ENCODE measurements around the gene EVL. TPM values are rescaled to one million over a fixed set of nuclear protein-coding genes. Genes with fewer than 3 reads are reported as not detected.

Gene EVL
- total and polyA plus RNA-seq, 10 of the 15 experiments (the other 5 are each of a cell fraction or from before 2014, with no cell fraction given): 11.9 to 341 (median 89.8) TPM

GRCh38 chr14:100144645-100144995, 79.4 kb downstream of the EVL start:
- no peaks in the 10 kb centered on the region for H3K4me1 ChIP-seq (ENCODE audit: control insufficient read depth, insufficient read depth, low read length)
- no peak for FAIRE-seq
- intact Hi-C loops (cut with micrococcal nuclease; ENCODE audit: unreplicated experiment) (no loop called here), in situ Hi-C loops (cut with MboI) (no loop called here)
- POLR2A ChIA-PET: no interaction called here
- no peaks in the 10 kb centered on the region for H4K20me1 ChIP-seq (ENCODE audit: control insufficient read depth, insufficient read depth)
- no peaks in the 10 kb centered on the region for H3K27me3 ChIP-seq (replicated peaks in 1 of 2; ENCODE audit: control insufficient read depth in 2 of 2, insufficient read depth in 2 of 2, low read length in 1 of 2)
- no peak for TF ChIP-seq HSF1 (IDR thresholded peaks at IDR 0.05; ENCODE audit: low read depth, low read length)
- TF ChIP-seq IKZF2 (IDR thresholded peaks at IDR 0.05): no peak
- no peak for TF ChIP-seq MXI1 (IDR thresholded peaks at IDR 0.05; ENCODE audit: low read depth, low read length)
- TF ChIP-seq JUNB (IDR thresholded peaks at IDR 0.05): no peak
- no peak for TF ChIP-seq IRF4 (IDR thresholded peaks at IDR 0.05; ENCODE audit: low read depth, low read length)
- TF ChIP-seq CHD2 (IDR thresholded peaks at IDR 0.05; ENCODE audit: borderline replicate concordance, low read depth, low read length): no peak
- TF ChIP-seq BRCA1 (IDR thresholded peaks at IDR 0.05; ENCODE audit: low read depth, low read length): no peak
- H3K27ac ChIP-seq (ENCODE audit: control insufficient read depth, insufficient read depth): no peak overlapping the region
- CTCF ChIA-PET: no interaction called here
- RAD21 ChIA-PET (ENCODE audit: unreplicated experiment): no interaction called here
- no TSS peak for BruUV-seq (replicated peaks)
- H3K4me2 ChIP-seq (ENCODE audit: control insufficient read depth, insufficient read depth): no peak overlapping the region
- peaks cover 2 to 3% of the 10 kb centered on the region in 2 experiments; a peak in 2 of 4 replicates for H3K36me3 ChIP-seq (ENCODE audit: control insufficient read depth in 2 of 2, insufficient read depth in 2 of 2, low read length in 1 of 2)
- no peak overlapping the region for H3K9ac ChIP-seq (ENCODE audit: control insufficient read depth, insufficient read depth, low read length)
- SMC1A ChIA-PET (ENCODE audit: uncharacterized antibody, unreplicated experiment): no interaction called here
- no peak overlapping the region for H3K4me3 ChIP-seq
- DNase-seq (ENCODE audit: low read depth, low spot score): no peak
- no peaks in the 10 kb centered on the region for H3K79me2 ChIP-seq (ENCODE audit: control insufficient read depth, insufficient read depth, low read length)
- H3K9me3 ChIP-seq (replicated peaks; ENCODE audit: control insufficient read depth, insufficient read depth, low read length): no peaks in the 10 kb centered on the region
- ATAC-seq: no peak
- 80% methylated on average over 4 of the region's 4 CpGs for WGBS (ENCODE audit: insufficient coverage, insufficient replicate concordance, low lambda C conversion rate, missing lambda C conversion rate)
- H2AFZ ChIP-seq (ENCODE audit: control insufficient read depth, low read depth, low read length): no peak overlapping the region

Data from GM12878 (cell line).